GM12865 (cell line): Measurements from ENCODE around the gene AHNAK.
A peak's percentile ranks its signal among the peaks of the same experiment; 100 is the strongest.

ENCODE experiments used
- DNase-seq: peaks from one replicate; pipeline ENCODE4 v3.0.0; 2010; ENCODE audit warnings: low read depth
- H3K4me3 ChIP-seq: 2 replicates; pipeline ENCODE4 v1.5.1; 2011; ENCODE audit warnings: mild to moderate bottlenecking, low read depth, low read length, control low read depth
- TF ChIP-seq, protein P1 (sequence below): IDR thresholded peaks from 2 replicates; pipeline ENCODE4 v1.5.1; 2011; ENCODE audit warnings: low read length, control low read depth, low read depth, inconsistent platforms; ENCODE audit not compliant: insufficient read depth; ENCODE audit errors: missing control alignments

Gene AHNAK

DNA sequence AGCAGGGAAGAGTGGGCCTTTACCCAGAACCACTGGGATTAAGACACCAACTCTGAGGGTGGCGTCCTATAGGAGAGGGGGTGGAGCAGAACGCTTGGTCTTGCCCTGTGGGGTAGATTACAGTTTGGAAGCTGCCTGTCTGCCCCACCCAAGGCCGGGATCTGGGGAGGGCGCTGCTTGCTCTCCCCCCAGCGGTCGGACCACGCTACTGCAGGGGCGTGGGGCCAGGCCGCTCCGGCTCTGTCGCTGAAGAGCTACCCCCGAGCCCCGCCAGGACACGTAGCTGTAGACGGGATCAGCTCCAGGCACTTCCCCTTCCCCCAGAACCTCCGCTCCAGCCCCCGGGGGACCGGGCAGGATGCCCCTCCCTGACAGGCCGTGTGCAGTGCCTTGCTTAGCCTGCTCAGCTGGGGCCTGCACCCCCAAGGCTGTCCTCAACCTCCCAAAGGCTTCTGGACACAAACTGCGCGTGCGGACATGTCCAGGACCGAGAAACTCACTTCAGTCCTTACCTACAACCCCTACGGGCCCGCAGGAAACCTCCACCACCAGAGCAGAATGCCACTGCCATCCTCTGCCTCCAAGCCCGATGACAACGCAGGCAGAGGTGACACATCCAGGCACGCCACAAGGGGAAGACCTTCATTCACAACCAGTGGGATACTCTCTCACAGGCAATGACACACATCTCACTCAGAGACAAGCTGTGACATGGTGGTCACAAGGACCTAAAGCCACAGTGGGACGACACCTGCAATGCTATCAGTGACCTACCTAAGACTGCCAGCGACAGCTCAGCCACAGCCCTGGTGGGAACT lies 3.6 kb downstream of the AHNAK start:
- TF ChIP-seq, protein P1, sequence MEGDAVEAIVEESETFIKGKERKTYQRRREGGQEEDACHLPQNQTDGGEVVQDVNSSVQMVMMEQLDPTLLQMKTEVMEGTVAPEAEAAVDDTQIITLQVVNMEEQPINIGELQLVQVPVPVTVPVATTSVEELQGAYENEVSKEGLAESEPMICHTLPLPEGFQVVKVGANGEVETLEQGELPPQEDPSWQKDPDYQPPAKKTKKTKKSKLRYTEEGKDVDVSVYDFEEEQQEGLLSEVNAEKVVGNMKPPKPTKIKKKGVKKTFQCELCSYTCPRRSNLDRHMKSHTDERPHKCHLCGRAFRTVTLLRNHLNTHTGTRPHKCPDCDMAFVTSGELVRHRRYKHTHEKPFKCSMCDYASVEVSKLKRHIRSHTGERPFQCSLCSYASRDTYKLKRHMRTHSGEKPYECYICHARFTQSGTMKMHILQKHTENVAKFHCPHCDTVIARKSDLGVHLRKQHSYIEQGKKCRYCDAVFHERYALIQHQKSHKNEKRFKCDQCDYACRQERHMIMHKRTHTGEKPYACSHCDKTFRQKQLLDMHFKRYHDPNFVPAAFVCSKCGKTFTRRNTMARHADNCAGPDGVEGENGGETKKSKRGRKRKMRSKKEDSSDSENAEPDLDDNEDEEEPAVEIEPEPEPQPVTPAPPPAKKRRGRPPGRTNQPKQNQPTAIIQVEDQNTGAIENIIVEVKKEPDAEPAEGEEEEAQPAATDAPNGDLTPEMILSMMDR: peak; percentile 99
- peak overlapping the region; percentile 77 for H3K4me3 ChIP-seq
- peak; percentile 88 for DNase-seq

DNA sequence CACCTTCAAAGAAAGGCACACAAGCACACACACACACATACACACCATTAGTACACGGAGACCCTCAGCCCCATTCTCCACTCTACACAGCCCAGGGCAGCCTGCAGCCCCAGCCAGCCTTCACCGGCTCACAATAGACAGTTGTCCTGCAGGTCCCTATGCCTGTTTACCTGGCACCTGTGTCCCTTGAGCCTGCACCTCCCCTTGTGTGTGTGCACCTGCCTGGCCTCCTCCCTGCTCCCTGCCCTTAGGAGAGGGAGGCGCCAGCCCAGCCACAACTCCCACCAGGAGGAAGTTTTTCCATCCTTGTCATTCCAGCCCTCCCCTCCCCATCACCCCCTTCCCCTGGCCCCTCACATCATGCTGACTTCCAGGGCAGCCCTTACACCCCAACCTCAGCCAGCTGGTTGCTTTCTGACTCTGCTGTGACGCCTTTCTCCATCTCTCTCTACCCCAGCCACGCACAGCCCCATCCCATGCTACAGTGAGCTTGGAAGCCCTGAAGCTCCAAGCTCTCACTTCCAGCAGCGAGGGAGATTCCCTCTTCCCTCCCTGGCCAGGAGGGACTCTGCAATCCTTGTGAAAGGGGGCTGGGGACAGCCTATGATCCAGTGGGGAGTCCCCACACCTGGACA lies 4.4 kb downstream of the AHNAK start:
- DNase-seq: no peak
- H3K4me3 ChIP-seq: peak overlapping the region; percentile 47
- TF ChIP-seq, protein P1: no peak

DNA sequence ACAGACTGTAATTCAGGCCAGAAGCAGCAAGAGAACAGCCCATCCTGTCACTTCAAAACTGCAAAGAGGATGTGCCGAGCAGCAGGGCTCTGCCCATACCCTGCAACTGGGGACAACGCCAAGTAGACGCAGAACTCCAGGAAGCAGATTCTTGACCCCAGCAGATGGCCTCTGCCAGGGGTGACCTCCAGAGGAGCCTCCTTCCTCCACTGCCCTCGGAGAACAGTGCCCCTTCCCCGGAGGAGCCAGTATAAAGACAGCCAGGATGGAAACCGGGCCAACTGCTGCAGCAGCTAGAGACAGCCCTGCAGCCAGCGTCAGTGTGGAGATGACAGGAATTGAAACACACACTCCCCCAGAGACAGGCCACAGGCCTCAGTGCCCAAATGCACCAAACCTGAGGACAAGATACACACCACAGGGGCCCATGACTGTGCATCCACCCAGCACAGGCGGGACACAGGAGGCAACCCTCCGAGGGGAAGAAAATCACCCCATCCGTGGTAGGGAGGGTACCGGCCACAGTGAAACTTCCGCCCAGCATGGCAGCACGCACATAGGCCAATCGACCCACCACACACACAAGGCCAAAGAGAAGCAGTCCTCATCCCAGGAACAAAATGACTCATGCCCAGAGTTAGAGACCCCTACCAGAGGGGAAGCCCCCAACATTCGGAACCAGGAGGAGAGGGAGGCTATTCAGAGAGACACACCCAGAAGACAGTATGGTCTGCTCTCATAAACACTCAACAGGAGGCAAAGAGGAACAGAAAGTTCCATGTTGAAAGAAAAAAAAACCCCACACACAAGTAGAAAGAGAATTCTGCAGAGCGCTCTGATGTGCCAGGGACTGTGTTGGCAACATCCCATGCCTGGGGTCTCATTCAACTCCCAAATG lies 5.6 kb downstream of the AHNAK start:
- peak; percentile 87 for DNase-seq
- TF ChIP-seq, protein P1: no peak
- H3K4me3 ChIP-seq: peak overlapping the region; percentile 47

DNA sequence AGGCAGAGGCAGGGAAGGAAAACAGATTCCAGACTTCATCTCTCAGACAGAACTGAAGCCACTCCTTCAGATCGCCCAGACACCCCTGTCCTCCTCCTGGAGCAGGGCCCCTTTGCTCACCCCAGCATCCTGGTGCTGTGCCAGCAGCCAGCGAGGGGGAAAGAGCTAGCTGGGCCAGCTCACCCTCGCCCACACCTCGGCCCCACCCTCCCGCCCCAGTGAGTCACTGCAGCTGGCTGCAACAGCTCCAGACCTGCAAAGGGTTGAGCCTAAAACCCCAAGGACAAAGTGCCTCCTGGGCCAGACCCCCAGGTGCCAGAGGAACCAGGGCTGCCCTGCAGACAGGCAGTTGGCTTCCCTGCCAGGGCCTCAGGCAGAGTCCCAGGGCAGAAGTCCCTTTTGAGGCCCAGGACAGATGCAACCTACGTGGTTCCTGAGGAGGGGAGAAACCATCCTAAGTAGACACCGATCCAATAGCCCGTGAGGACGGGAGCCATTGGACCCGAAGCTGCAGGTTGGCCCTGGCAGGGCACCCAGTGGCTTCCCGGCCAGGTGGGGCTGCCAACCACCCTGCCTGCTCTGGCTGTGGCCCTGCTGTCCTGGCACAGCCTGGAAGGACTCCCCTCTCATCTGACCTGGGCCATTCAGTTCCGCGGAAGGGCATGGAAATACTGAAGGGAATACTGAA lies 7.2 kb downstream of the AHNAK start:
- no peak overlapping the region for H3K4me3 ChIP-seq
- DNase-seq: no peak

DNA sequence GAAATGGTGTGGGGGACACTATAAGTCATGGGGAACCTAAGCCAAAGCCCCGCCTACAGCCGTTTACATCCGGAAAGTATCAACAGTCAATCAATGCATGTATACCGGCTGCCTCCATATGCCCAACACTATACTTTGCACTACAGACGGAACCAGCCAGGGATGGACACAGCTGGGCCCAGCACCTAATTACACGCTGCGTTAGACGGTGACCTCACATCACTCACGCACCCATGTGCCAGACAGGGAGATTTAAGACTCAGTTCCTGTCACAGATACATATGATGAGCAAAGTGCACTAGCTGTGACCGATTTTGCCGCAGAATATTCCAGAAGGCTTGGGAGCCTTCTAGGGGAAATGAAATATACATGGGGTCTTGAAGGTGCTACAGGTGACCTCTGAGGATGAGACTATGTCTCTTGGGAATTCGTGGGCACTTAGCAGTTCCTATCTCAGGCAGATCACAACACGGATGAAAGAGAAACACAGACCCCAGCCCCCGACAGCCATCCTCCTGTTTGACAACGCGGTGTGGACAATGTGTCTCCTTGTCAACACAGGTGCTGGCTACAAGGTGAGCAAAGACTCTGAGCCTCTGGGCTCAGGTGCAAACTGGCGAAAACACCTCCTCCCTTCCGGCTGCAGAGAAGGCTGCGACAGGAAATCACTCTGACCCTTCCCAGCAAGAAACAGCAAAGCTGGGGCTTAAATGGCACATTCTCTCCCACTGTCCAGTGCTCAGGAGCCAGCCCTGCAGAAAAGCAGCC lies 8.0 kb downstream of the AHNAK start:
- TF ChIP-seq, protein P1: no peak
- no peak overlapping the region for H3K4me3 ChIP-seq
- DNase-seq: no peak

More for the DNA sequence above, 7.2 kb downstream of the AHNAK start:
- TF ChIP-seq, protein P1: no peak
